Nephron (organoid): Measurements from ENCODE around the gene KRT3.

Experiments
- H3K27ac Mint-ChIP-seq, 3 experiments: 2 replicates each; pipeline ENCODE4 v1.8.0; 2020; ENCODE audit warnings: mixed read lengths in 3 of 3, mild to moderate bottlenecking in 2 of 3, moderate library complexity in 1 of 3
- H3K27me3 Mint-ChIP-seq: 2 replicates; pipeline ENCODE4 v1.8.0; 2021; ENCODE audit warnings: low read depth, mild to moderate bottlenecking, moderate library complexity, mixed read lengths
- H3K36me3 Mint-ChIP-seq: 2 replicates; pipeline ENCODE4 v1.8.0; 2020; ENCODE audit warnings: low read depth, mixed read lengths
- H3K4me1 Mint-ChIP-seq: 2 replicates; pipeline ENCODE4 v1.8.0; 2020; ENCODE audit warnings: mixed read lengths
- H3K4me3 Mint-ChIP-seq, 3 experiments: 2 replicates each; pipeline ENCODE4 v1.8.0; 2020; ENCODE audit warnings: mild to moderate bottlenecking in 3 of 3, mixed read lengths in 3 of 3, moderate library complexity in 2 of 3
- H3K9me3 Mint-ChIP-seq: 2 replicates; pipeline ENCODE4 v1.8.0; 2020; ENCODE audit warnings: mixed read lengths
- CTCF ChIP-seq, 3 experiments: fragments of 200-600 bp; sonication (generic); IDR thresholded peaks; one replicate each; pipeline ENCODE4 v1.5.0; 2021; ENCODE audit warnings: antibody characterized with exemption in 3 of 3; ENCODE audit not compliant: unreplicated experiment in 3 of 3

Gene KRT3

DNA sequence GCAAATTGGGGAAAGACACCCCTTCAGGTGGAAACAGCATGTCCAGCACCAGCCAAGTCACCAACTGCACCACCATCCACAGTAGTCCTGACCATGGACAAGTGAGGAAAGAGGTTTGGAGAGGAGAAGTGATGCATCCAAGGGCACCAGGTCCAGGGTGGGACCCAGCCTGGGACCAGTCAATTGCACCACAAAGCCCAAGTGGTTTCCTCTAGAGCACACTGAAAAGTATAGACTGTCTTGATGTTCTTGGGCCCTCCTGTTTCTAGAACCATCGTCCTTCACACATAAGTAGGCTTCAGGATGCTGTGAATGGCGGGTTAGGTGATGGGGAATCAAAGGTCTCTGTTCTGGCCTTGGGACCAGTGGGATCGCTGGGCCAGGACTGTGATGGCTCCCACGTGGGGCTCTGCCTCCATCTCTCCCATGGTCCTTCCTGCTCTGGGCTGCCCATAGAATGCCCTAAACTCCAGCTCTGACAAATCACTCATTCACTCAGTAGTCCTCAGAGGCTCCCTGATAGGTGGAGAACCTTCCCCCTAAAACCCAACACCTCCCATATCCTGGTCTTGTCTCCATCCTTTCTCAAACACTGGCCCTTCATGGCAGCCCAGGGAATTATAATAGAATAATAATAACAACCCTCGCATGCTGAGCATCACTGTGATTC, 29.0 kb upstream of the KRT3 start:
- no peak overlapping the region for H3K4me3 Mint-ChIP-seq
- no peaks in the 10 kb centered on the region for H3K36me3 Mint-ChIP-seq
- peaks cover 13% of the 10 kb centered on the region for H3K4me1 Mint-ChIP-seq
- peaks cover 13% of the 10 kb centered on the region for H3K27me3 Mint-ChIP-seq
- no peak overlapping the region for H3K27ac Mint-ChIP-seq
- no peak for TF ChIP-seq CTCF (IDR thresholded peaks at IDR 0.05; ENCODE audit: unreplicated experiment in 3 of 3)
- H3K9me3 Mint-ChIP-seq = no peaks in the 10 kb centered on the region

GRCh38 chr12:52823761-52824450, 28.0 kb upstream of the KRT3 start:
- Mint-ChIP-seq H3K4me1 (peaks cover 20% of the 10 kb centered on the region), H3K27ac (no peak overlapping the region), H3K4me3 (no peak overlapping the region), H3K36me3 (no peaks in the 10 kb centered on the region), H3K27me3 (peaks cover 9% of the 10 kb centered on the region), H3K9me3 (no peaks in the 10 kb centered on the region)
- TF ChIP-seq CTCF (IDR thresholded peaks at IDR 0.05; ENCODE audit: unreplicated experiment in 3 of 3) = no peak

- peaks cover 9% of the 10 kb centered on the region for H3K27me3 Mint-ChIP-seq
- no peak overlapping the region for H3K27ac Mint-ChIP-seq
- H3K4me3 Mint-ChIP-seq = no peak overlapping the region
- H3K36me3 Mint-ChIP-seq = no peaks in the 10 kb centered on the region
- H3K4me1 Mint-ChIP-seq = peaks cover 29% of the 10 kb centered on the region
- no peak for TF ChIP-seq CTCF (IDR thresholded peaks at IDR 0.05; ENCODE audit: unreplicated experiment in 3 of 3)
- no peaks in the 10 kb centered on the region for H3K9me3 Mint-ChIP-seq
These were observed 27.0 kb upstream of the KRT3 start for GRCh38 chr12:52822771-52823510.

GRCh38 chr12:52821826-52822660, 26.1 kb upstream of the KRT3 start:
- Mint-ChIP-seq H3K4me3 (no peak overlapping the region), H3K36me3 (no peaks in the 10 kb centered on the region), H3K4me1 (peaks cover 34% of the 10 kb centered on the region), H3K27me3 (peaks cover 9% of the 10 kb centered on the region), H3K27ac (no peak overlapping the region), H3K9me3 (no peaks in the 10 kb centered on the region)
- TF ChIP-seq CTCF (IDR thresholded peaks at IDR 0.05; ENCODE audit: unreplicated experiment in 3 of 3) = no peak

- H3K9me3 Mint-ChIP-seq = no peaks in the 10 kb centered on the region
- peaks cover 34% of the 10 kb centered on the region for H3K4me1 Mint-ChIP-seq
- no peaks in the 10 kb centered on the region for H3K36me3 Mint-ChIP-seq
- peaks cover 9% of the 10 kb centered on the region for H3K27me3 Mint-ChIP-seq
- no peak overlapping the region for H3K4me3 Mint-ChIP-seq
- no peak for TF ChIP-seq CTCF (IDR thresholded peaks at IDR 0.05; ENCODE audit: unreplicated experiment in 3 of 3)
- H3K27ac Mint-ChIP-seq = no peak overlapping the region
These were observed 25.3 kb upstream of the KRT3 start for GRCh38 chr12:52821071-52821730.
